GM18951 (cell line): ENCODE measurements around the gene COQ8B.

ENCODE experiments used
- POLR2A ChIP-seq: IDR thresholded peaks from 4 replicates; pipeline ENCODE4 v1.6.1; 2011; ENCODE audit warnings: mild to moderate bottlenecking; ENCODE audit not compliant: insufficient read length, insufficient read depth; ENCODE audit errors: extremely low read depth
- in situ Hi-C: fragments of 300-500 bp; cut with MboI; formaldehyde crosslinking; loops from one replicate; pipeline ENCODE4 v1.12.0; 2022; ENCODE audit warnings: low sequenced_read_pairs, mixed read lengths, inconsistent platforms; ENCODE audit not compliant: unreplicated experiment

COQ8B gene

GRCh38 chr19:40689339-40690049 lies 27.2 kb downstream of the COQ8B start:
- no peak for TF ChIP-seq POLR2A
- in situ Hi-C loops: no loop called here

DNA sequence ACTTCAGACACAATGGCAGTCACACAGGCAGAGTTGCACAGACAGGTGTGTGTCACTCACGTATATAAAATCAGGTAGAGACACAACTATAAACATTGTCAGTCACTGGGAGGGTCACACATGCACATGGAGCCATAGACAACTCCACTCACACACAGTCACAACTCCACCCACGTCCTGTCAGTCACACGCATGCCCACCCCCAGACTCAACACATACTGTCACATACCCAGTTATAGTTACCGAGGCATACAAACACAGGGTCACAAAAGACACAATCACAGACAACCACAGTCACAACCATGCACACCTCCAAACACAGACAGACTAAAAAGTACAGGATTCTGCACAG lies 27.7 kb downstream of the COQ8B start:
- TF ChIP-seq POLR2A: no peak
- in situ Hi-C loops: no loop called here

- in situ Hi-C loops: no loop called here
- TF ChIP-seq POLR2A: no peak
Measured at GRCh38 chr19:40688309-40688708, 28.4 kb downstream of the COQ8B start.

- in situ Hi-C loops: no loop called here
- TF ChIP-seq POLR2A: no peak
Measured at GRCh38 chr19:40687525-40688016, 29.1 kb downstream of the COQ8B start.

- in situ Hi-C loops: no loop called here
- no peak for TF ChIP-seq POLR2A
Measured at GRCh38 chr19:40686882-40687524, 29.7 kb downstream of the COQ8B start.

DNA sequence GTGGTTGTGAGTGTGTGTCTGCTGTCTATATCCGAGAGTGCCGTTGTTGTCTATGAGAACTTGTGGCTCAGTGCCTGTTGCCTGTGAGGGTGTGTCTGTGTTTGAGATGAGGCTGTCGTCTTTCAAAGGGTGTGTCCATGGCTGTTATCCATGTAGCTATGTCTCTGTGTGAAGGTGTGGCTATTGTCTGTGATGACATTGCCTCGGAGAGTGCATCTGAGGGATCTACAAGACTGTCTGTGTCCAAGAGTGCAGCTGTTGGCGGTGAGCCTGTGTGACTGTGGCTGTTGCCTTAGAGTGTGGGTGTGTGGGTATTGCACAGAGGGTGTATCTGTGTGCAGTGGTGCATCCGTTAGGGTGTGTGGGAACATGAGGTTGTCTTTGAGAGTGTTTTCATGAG lies 31.1 kb downstream of the COQ8B start:
- in situ Hi-C loops: no loop called here
- no peak for TF ChIP-seq POLR2A

DNA sequence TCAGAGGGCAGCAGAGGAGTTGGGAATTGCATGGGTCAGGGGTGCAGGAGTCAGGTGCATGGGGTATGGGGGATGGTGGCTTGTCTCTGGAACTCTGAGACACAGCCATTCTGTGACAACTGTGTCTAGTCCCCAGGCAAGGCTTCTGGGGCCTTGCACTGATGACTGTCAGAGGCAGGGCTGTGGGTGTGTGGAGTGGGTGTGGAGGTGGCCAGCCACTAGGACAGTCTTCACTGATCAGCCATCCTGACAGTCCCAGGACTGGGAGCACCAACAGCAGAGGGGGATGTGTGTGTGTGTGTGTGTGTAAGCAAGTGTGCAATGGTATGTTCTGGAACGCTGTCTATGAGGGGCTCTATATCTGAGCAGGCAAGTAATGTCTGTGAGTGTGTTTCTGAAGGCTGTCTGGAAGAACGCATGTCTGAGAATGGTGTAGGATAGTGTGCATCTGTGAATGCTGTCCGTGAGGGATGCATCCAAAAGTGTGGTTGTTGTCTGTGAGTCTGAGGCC lies 31.6 kb downstream of the COQ8B start:
- no peak for TF ChIP-seq POLR2A
- in situ Hi-C loops: no loop called here

- TF ChIP-seq POLR2A: no peak
- in situ Hi-C loops: no loop called here
Measured at GRCh38 chr19:40684280-40684679, 32.4 kb downstream of the COQ8B start.

GRCh38 chr19:40683437-40683836 lies 33.2 kb downstream of the COQ8B start:
- in situ Hi-C loops: no loop called here
- TF ChIP-seq POLR2A: no peak

- in situ Hi-C loops: no loop called here
Measured at GRCh38 chr19:40682431-40682964, 34.2 kb downstream of the COQ8B start.

GRCh38 chr19:40681039-40681438 lies 35.6 kb downstream of the COQ8B start:
- in situ Hi-C loops: no loop called here
- no peak for TF ChIP-seq POLR2A

More at GRCh38 chr19:40682431-40682964, 34.2 kb downstream of the COQ8B start:
- no peak for TF ChIP-seq POLR2A

DNA sequence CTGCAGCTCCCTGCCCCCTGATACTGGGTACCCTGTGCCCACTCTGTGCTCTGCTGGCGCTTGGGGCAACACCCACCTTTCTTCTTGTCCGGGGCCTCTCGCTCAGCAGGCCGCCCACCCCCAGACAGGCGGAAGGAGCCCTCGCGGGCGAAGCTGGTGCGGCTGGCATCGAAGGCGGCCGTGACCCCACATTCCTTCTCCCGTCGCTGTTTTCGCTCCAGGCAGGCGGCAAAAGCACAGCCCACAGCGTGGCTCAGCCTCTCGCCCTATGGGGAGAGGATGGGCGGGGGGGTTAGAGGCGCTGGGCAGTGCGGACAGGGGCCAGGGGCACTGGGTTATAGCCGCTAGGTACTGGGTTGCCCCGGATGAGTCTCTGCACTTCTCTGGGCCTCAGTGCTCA lies 39.5 kb downstream of the COQ8B start:
- in situ Hi-C loops: no loop called here

GRCh38 chr19:40674291-40674690 lies 42.4 kb downstream of the COQ8B start:
- TF ChIP-seq POLR2A: no peak
- in situ Hi-C loops: loop anchor here (5.0 to 25.0 kb wide), 2 partner anchors 143 to 463 kb away; no protein-coding TSS in a partner anchor

More for the DNA sequence above, 39.5 kb downstream of the COQ8B start:
- TF ChIP-seq POLR2A: no peak

DNA sequence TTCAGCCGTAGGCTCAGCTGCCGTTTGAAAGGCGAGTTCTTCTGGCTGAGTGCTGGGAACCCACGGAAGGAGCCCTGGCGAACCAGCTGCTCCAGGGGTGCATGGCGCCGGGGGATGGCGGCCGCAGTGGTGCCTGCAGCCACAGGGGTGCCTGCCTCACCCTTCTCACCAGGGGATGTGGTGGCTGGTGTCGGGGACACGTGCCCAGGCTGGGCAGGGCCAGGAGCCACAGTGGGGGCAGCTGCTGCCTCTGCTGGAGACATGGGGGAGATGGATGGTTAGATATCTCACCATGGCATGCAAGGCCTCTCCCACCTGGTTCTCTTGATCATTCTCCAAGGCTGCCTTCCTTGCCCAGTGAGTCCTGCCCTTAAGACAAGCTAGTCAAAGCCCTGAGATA lies 43.3 kb downstream of the COQ8B start:
- in situ Hi-C loops: loop anchor here (5.0 to 25.0 kb wide), 2 partner anchors 144 to 464 kb away; no protein-coding TSS in a partner anchor
- TF ChIP-seq POLR2A: no peak
